ENCODE results near the gene CARS1. TPM values are rescaled to one million over a fixed set of nuclear protein-coding genes. Genes with fewer than 3 reads are reported as not detected.
A peak's percentile ranks its signal among the peaks of the same experiment; 100 is the strongest.

The CARS1 gene
- total and polyA plus RNA-seq, 10 of the 15 experiments (the other 5 are each of a cell fraction or from before 2014, with no cell fraction given): 7.8 to 60.6 (median 45.7) TPM

DNA sequence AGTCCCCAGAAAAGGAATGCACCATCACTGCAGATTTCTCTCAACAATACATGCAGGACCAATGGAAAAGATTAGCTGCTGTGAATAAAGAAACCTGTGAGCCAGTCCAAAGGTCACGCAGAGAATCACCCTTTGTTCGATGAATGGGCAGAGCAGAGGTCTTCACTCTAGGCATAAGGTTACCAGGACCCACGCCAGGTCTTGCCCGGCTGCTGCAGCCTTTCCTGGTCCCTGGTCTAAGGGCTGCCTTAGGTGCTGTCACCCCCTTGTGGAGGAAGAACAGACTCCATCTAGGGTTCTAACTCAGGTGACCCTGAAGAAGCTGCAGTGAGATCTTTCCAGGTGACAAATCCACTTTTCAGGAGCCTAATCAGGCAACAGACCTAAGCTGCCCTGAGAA is 36.1 kb downstream of the CARS1 start:
- peak; percentile 83 for ATAC-seq
- H3K9me3 ChIP-seq (replicated peaks; ENCODE audit: control insufficient read depth, insufficient read depth, low read length): no peaks in the 10 kb centered on the region
- no peak overlapping the region for H3K9ac ChIP-seq (ENCODE audit: control insufficient read depth, insufficient read depth, low read length)
- CTCF ChIA-PET: interaction anchor here (0.6 to 4.3 kb wide), 16 partner anchors 10 to 488 kb away, joined by 3 to 43 read pairs (median 4); no protein-coding TSS in a partner anchor
- no peak overlapping the region for H3K4me2 ChIP-seq (ENCODE audit: control insufficient read depth, insufficient read depth)
- intact Hi-C loops (cut with micrococcal nuclease; ENCODE audit: unreplicated experiment) (no loop called here), in situ Hi-C loops (cut with MboI) (no loop called here)
- peaks cover 17% of the 10 kb centered on the region for H3K4me1 ChIP-seq (ENCODE audit: control insufficient read depth, insufficient read depth, low read length)
- no peaks in the 10 kb centered on the region for H4K20me1 ChIP-seq (ENCODE audit: control insufficient read depth, insufficient read depth)
- BruUV-seq (replicated peaks): no TSS peak
- no peak overlapping the region for H2AFZ ChIP-seq (ENCODE audit: control insufficient read depth, low read depth, low read length)
- 98% methylated on average over 4 of the region's 4 CpGs for WGBS (ENCODE audit: insufficient coverage, insufficient replicate concordance, low lambda C conversion rate, missing lambda C conversion rate)
- POLR2A ChIA-PET: interaction anchor here (0.6 to 1.6 kb wide), 3 partner anchors 29 to 36 kb away, joined by 3 to 4 read pairs (median 3); partner anchors contain the start of genes CARS1 and NAP1L4
- RAD21 ChIA-PET (ENCODE audit: unreplicated experiment): interaction anchor here (0.8 to 3.5 kb wide), 6 partner anchors 8 to 70 kb away, joined by 3 to 23 read pairs (median 6); no protein-coding TSS in a partner anchor
- H3K36me3 ChIP-seq (ENCODE audit: control insufficient read depth in 2 of 2, insufficient read depth in 2 of 2, low read length in 1 of 2): peaks cover 17 to 23% of the 10 kb centered on the region in 2 experiments
- H3K4me3 ChIP-seq: no peak overlapping the region
- H3K27ac ChIP-seq (ENCODE audit: control insufficient read depth, insufficient read depth): no peak overlapping the region
- no peaks in the 10 kb centered on the region for H3K27me3 ChIP-seq (replicated peaks in 1 of 2; ENCODE audit: control insufficient read depth in 2 of 2, insufficient read depth in 2 of 2, low read length in 1 of 2)
- no peak for DNase-seq (ENCODE audit: low read depth, low spot score)
- no peaks in the 10 kb centered on the region for H3K79me2 ChIP-seq (ENCODE audit: control insufficient read depth, insufficient read depth, low read length)
- SMC1A ChIA-PET (ENCODE audit: uncharacterized antibody, unreplicated experiment): interaction anchor here (0.6 to 4.8 kb wide), 5 partner anchors 31 to 48 kb away, joined by 3 to 26 read pairs (median 5); no protein-coding TSS in a partner anchor
- TF ChIP-seq SUPT20H (IDR thresholded peaks at IDR 0.05; ENCODE audit: borderline replicate concordance, control insufficient read depth, low read depth, low read length): no peak
- peak; percentile 74 for TF ChIP-seq RAD21 (IDR thresholded peaks at IDR 0.05; ENCODE audit: insufficient read depth, low read depth, low read length)
- no peak for TF ChIP-seq TCF12 (IDR thresholded peaks at IDR 0.05; ENCODE audit: low read depth, low read length)
- TF ChIP-seq ATF7 (IDR thresholded peaks at IDR 0.05; ENCODE audit: low read depth): no peak
- TF ChIP-seq, protein P1, sequence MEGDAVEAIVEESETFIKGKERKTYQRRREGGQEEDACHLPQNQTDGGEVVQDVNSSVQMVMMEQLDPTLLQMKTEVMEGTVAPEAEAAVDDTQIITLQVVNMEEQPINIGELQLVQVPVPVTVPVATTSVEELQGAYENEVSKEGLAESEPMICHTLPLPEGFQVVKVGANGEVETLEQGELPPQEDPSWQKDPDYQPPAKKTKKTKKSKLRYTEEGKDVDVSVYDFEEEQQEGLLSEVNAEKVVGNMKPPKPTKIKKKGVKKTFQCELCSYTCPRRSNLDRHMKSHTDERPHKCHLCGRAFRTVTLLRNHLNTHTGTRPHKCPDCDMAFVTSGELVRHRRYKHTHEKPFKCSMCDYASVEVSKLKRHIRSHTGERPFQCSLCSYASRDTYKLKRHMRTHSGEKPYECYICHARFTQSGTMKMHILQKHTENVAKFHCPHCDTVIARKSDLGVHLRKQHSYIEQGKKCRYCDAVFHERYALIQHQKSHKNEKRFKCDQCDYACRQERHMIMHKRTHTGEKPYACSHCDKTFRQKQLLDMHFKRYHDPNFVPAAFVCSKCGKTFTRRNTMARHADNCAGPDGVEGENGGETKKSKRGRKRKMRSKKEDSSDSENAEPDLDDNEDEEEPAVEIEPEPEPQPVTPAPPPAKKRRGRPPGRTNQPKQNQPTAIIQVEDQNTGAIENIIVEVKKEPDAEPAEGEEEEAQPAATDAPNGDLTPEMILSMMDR (IDR thresholded peaks at IDR 0.05 in 2 of 3, conservative IDR thresholded peaks at IDR 0.05 in 1 of 3; ENCODE audit: control insufficient read depth in 2 of 3, extremely low read depth in 1 of 3, insufficient read depth in 1 of 3, low read depth in 3 of 3, low read length in 3 of 3): peak; percentile 50 to 56 (median 55)
- 0 out of 4 replicates have a peak, but pooled peaks of 1 of the 2 experiments have one; percentile 5 for TF ChIP-seq BHLHE40 (IDR thresholded peaks at IDR 0.05; ENCODE audit: borderline replicate concordance in 1 of 2, low read depth in 2 of 2, low read length in 1 of 2)
- no peak for TF ChIP-seq ZNF207 (IDR thresholded peaks at IDR 0.05; ENCODE audit: borderline replicate concordance)
- TF ChIP-seq SMC3 (IDR thresholded peaks at IDR 0.05; ENCODE audit: borderline replicate concordance, low read length): peak; percentile 53; the same call in 1 of the 2 replicates
- no peak for TF ChIP-seq SMAD1 (IDR thresholded peaks at IDR 0.05; ENCODE audit: low read depth, partially characterized antibody)
- FAIRE-seq: no peak

Measured in GM12878 (cell line).